ENCODE results near the gene CCDC87.

DNA sequence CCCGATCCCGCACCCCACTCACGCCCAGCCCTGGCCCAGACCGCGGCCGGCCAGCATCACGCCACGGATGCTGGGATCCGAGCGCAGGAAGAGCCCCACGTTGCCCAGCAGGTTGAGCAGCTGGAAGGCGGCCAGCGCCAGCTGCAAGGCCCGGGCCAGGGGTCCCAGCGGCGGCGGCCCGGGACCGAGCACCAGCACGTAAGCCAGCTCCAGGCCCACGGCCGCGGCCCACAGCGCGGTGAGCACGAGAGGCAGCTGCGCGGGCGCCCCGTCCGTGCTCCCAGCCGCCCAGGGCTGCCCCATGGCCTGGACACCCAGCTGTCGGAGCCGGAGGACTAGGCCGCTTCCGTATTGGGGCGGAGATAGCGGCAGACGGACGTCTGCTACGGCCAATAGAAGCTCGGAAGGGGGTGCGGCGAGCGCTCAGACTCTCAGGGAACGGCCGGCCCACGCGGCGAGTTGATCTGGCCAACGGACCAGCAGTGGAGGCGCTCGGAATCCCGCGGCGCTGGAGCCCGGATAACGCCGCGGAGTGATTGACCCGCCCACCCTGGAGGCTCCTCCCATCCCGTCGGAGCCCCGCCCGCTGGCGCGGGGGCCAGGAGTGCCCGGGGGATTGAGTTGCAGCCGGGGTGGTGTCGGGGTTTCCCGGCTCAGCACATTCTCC, 47.0 kb downstream of the CCDC87 start, which contains the start of gene ZDHHC24:
- peak; percentile 65 for TF ChIP-seq POLR2A (IDR thresholded peaks at IDR 0.05)
- TF ChIP-seq, protein P1, sequence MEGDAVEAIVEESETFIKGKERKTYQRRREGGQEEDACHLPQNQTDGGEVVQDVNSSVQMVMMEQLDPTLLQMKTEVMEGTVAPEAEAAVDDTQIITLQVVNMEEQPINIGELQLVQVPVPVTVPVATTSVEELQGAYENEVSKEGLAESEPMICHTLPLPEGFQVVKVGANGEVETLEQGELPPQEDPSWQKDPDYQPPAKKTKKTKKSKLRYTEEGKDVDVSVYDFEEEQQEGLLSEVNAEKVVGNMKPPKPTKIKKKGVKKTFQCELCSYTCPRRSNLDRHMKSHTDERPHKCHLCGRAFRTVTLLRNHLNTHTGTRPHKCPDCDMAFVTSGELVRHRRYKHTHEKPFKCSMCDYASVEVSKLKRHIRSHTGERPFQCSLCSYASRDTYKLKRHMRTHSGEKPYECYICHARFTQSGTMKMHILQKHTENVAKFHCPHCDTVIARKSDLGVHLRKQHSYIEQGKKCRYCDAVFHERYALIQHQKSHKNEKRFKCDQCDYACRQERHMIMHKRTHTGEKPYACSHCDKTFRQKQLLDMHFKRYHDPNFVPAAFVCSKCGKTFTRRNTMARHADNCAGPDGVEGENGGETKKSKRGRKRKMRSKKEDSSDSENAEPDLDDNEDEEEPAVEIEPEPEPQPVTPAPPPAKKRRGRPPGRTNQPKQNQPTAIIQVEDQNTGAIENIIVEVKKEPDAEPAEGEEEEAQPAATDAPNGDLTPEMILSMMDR (IDR thresholded peaks at IDR 0.05), result peak in 2 of 6 experiments; percentile 2 to 8

Data from Peyer's patch (tissue), 4 donors.